ENCODE results near the gene ALDH18A1. TPM values are rescaled to one million over a fixed set of nuclear protein-coding genes. Genes with fewer than 3 reads are reported as not detected.

Gene ALDH18A1
- total RNA-seq, 4 donors from 2014 or later, result 4.7 to 112 (median 21.7) TPM

- Histone ChIP-seq H3K27ac (peak overlapping the region; percentile 82 to 99), H3K4me3 (peak overlapping the region; percentile 15 to 43), H3K36me3 (no peaks in the 10 kb centered on the region), H3K4me1 (no peaks in the 10 kb centered on the region), H3K27me3 (no peaks in the 10 kb centered on the region), H3K9me3 (no peaks in the 10 kb centered on the region)
- intact Hi-C loops (cut with DNase I; ENCODE audit: low total_unique reads), result no loop called here
- no peak for TF ChIP-seq POLR2A (IDR thresholded peaks at IDR 0.05)
- no peak for TF ChIP-seq CTCF (IDR thresholded peaks at IDR 0.05)
- no peak for DNase-seq
These were observed 94.7 kb downstream of the ALDH18A1 start for GRCh38 chr10:95561864-95562177.

- peak within 1 kb of the TSS; percentile 80 to 85 for H3K4me3 ChIP-seq
- no peaks in the 10 kb centered on the region for H3K36me3 ChIP-seq
- TF ChIP-seq CTCF (IDR thresholded peaks at IDR 0.05) (peak in 1 of 4 experiments; percentile 38), POLR2A (IDR thresholded peaks at IDR 0.05) (peak; percentile 99 to 100)
- no peaks in the 10 kb centered on the region for H3K27me3 ChIP-seq
- H3K9me3 ChIP-seq, result no peaks in the 10 kb centered on the region
- peak within 1 kb of the TSS; percentile 95 to 99 for H3K27ac ChIP-seq
- DNase-seq, result peak; percentile 97
- H3K4me1 ChIP-seq, result no peaks in the 10 kb centered on the region
- intact Hi-C loops (cut with DNase I; ENCODE audit: low total_unique reads), result no loop called here
These were observed 95.2 kb downstream of the ALDH18A1 start, which contains the start of gene SORBS1 for GRCh38 chr10:95561177-95561863. Gene SORBS1 (minus strand): TSS chr10:95561371. CDS start chr10:95441135, 120,236 bp downstream.

GRCh38 chr10:95560278-95561176, 96.0 kb downstream of the ALDH18A1 start:
- Histone ChIP-seq H3K4me3 (peak overlapping the region; percentile 80 to 85), H3K27me3 (no peaks in the 10 kb centered on the region), H3K9me3 (no peaks in the 10 kb centered on the region), H3K27ac (peak overlapping the region; percentile 95 to 99), H3K4me1 (no peaks in the 10 kb centered on the region), H3K36me3 (no peaks in the 10 kb centered on the region)
- intact Hi-C loops (cut with DNase I; ENCODE audit: low total_unique reads), result no loop called here
- peak; percentile 47 to 59 for DNase-seq
- TF ChIP-seq POLR2A (IDR thresholded peaks at IDR 0.05) (no peak), CTCF (IDR thresholded peaks at IDR 0.05) (no peak)

- Histone ChIP-seq H3K27me3 (no peaks in the 10 kb centered on the region), H3K4me1 (no peaks in the 10 kb centered on the region), H3K36me3 (no peaks in the 10 kb centered on the region), H3K4me3 (peak overlapping the region; percentile 80 to 85), H3K27ac (peak overlapping the region; percentile 95 to 99), H3K9me3 (no peaks in the 10 kb centered on the region)
- intact Hi-C loops (cut with DNase I; ENCODE audit: low total_unique reads), result no loop called here
- DNase-seq, result no peak
- TF ChIP-seq CTCF (IDR thresholded peaks at IDR 0.05) (no peak), POLR2A (IDR thresholded peaks at IDR 0.05) (no peak)
These were observed 96.6 kb downstream of the ALDH18A1 start for GRCh38 chr10:95559896-95560277.

- Histone ChIP-seq H3K27ac (peak overlapping the region; percentile 95 to 99), H3K9me3 (no peaks in the 10 kb centered on the region), H3K36me3 (no peaks in the 10 kb centered on the region), H3K4me1 (no peaks in the 10 kb centered on the region), H3K27me3 (no peaks in the 10 kb centered on the region), H3K4me3 (peak overlapping the region; percentile 80 to 85)
- DNase-seq, result peak; percentile 40 to 44
- intact Hi-C loops (cut with DNase I; ENCODE audit: low total_unique reads), result no loop called here
- TF ChIP-seq CTCF (IDR thresholded peaks at IDR 0.05) (no peak), POLR2A (IDR thresholded peaks at IDR 0.05) (peak in 1 of 2 donors; percentile 30)
These were observed 97.0 kb downstream of the ALDH18A1 start for GRCh38 chr10:95559471-95559870.
